Endothelial cell of umbilical vein (primary cell): ENCODE measurements around the gene TMEM131. TPM values are rescaled to one million over a fixed set of nuclear protein-coding genes. Genes with fewer than 3 reads are reported as not detected.

ENCODE experiments used
- BruUV-seq: library from RNA; stranded (reverse); fragments of 400-500 nt; replicated peaks from 2 replicates; lab custom pipeline; 2021; lab: Mats Ljungman, UMichigan
- CTCF ChIA-PET: fragments of 300-600, 350-600 bp; sonication (Branson Sonifier 250); formaldehyde crosslinking; loops from one replicate; lab custom pipeline; 2021; ENCODE audit warnings: antibody characterized with exemption, inconsistent platforms; lab: Charles Lee
- POLR2A ChIA-PET: fragments of 300-600, 350-600 bp; sonication (Branson Sonifier 250); formaldehyde crosslinking; loops from one replicate; lab custom pipeline; 2021; ENCODE audit warnings: antibody characterized with exemption, inconsistent platforms; lab: Charles Lee
- DNase-seq: peaks from one replicate; pipeline ENCODE4 v3.0.0-alpha.2; 2011; ENCODE audit warnings: low read depth, low spot score
- FAIRE-seq: peaks from 2 replicates; lab custom pipeline; 2011; peaks lifted over from hg19 to GRCh38; lab: Jason Lieb, UNC
- H2AFZ ChIP-seq: 2 replicates; pipeline ENCODE4 v1.6.0; 2012; ENCODE audit warnings: low read depth, low read length, control low read depth, inconsistent platforms
- H3K27ac ChIP-seq: 2 replicates; pipeline ENCODE4 v1.5.1; 2011; ENCODE audit warnings: low read depth, mild to moderate bottlenecking, control low read depth, low read length, moderate library complexity; ENCODE audit not compliant: insufficient read depth
- H3K27me3 ChIP-seq, 2 experiments: 2 replicates each; pipeline versions ENCODE4 v1.6.0 to v1.6.1; 2011; ENCODE audit warnings: low read length in 2 of 2, mixed read lengths in 1 of 2; ENCODE audit not compliant: control insufficient read depth in 2 of 2, insufficient read depth in 2 of 2
- H3K36me3 ChIP-seq, 2 experiments: 2 replicates in 1 of 2; 3 replicates in 1 of 2; pipeline ENCODE4 v1.5.1; 2011; ENCODE audit warnings: low read length in 2 of 2, mild to moderate bottlenecking in 1 of 2, moderate library complexity in 1 of 2; ENCODE audit not compliant: control insufficient read depth in 2 of 2, insufficient read depth in 2 of 2; ENCODE audit errors: extremely low read depth in 1 of 2
- H3K4me1 ChIP-seq: 3 replicates; pipeline ENCODE4 v1.5.1; 2011; ENCODE audit warnings: mild to moderate bottlenecking, low read length; ENCODE audit not compliant: control insufficient read depth, insufficient read depth; ENCODE audit errors: extremely low read depth
- H3K4me2 ChIP-seq: 2 replicates; pipeline ENCODE4 v1.6.1; 2011; ENCODE audit warnings: low read length, control low read depth, mixed read lengths; ENCODE audit not compliant: insufficient read depth
- H3K4me3 ChIP-seq, 3 experiments: fragments of 200-600 bp in 1 of 3; sonication (generic), shearing (Covaris generic) in 1 of 3; replicated peaks in 1 of 3; 2 replicates each; pipeline ENCODE4 v1.5.1; 2011 to 2016; ENCODE audit warnings: control low read depth in 3 of 3, low read length in 3 of 3, mild to moderate bottlenecking in 2 of 3, inconsistent platforms in 1 of 3, low read depth in 1 of 3, moderate library complexity in 1 of 3; ENCODE audit not compliant: insufficient read depth in 1 of 3
- H3K79me2 ChIP-seq: 2 replicates; pipeline ENCODE4 v1.6.0; 2012; ENCODE audit warnings: low read length, inconsistent platforms; ENCODE audit not compliant: control insufficient read depth, insufficient read depth
- H3K9ac ChIP-seq: replicated peaks from 2 replicates; pipeline ENCODE3; 2011; ENCODE audit warnings: low read length, control low read depth; ENCODE audit not compliant: insufficient read depth; ENCODE audit errors: extremely low read depth
- H3K9me1 ChIP-seq: replicated peaks from 3 replicates; pipeline ENCODE4 v1.6.0; 2011; ENCODE audit warnings: mild to moderate bottlenecking, low read length; ENCODE audit not compliant: control insufficient read depth, insufficient read depth; ENCODE audit errors: extremely low read depth
- H3K9me3 ChIP-seq: replicated peaks from 2 replicates; pipeline ENCODE4 v1.5.1; 2012; ENCODE audit warnings: low read length, inconsistent platforms; ENCODE audit not compliant: control insufficient read depth, insufficient read depth
- H4K20me1 ChIP-seq: replicated peaks from 2 replicates; pipeline ENCODE3; 2011; ENCODE audit warnings: mild to moderate bottlenecking, low read length; ENCODE audit not compliant: control insufficient read depth, insufficient read depth; ENCODE audit errors: extremely low read depth
- EZH2 ChIP-seq: IDR thresholded peaks from 2 replicates; pipeline ENCODE4 v1.6.1; 2012; ENCODE audit warnings: borderline replicate concordance, low read depth, mild to moderate bottlenecking, moderate library complexity, low read length, inconsistent platforms; ENCODE audit not compliant: severe bottlenecking
- FOS ChIP-seq: IDR thresholded peaks from 2 replicates; pipeline ENCODE4 v1.6.1; 2011; ENCODE audit warnings: mild to moderate bottlenecking, low read length, moderate library complexity, borderline replicate concordance; ENCODE audit not compliant: insufficient read depth
- GATA2 ChIP-seq: IDR thresholded peaks from 2 replicates; pipeline ENCODE4 v1.7.0; 2011; ENCODE audit warnings: low read depth, mild to moderate bottlenecking, moderate library complexity, mixed read lengths, low read length; ENCODE audit not compliant: insufficient read length, insufficient read depth
- JUN ChIP-seq: IDR thresholded peaks from 2 replicates; pipeline ENCODE4 v1.6.1; 2011; ENCODE audit warnings: borderline replicate concordance, low read depth; ENCODE audit not compliant: insufficient read length, insufficient read depth
- MYC ChIP-seq: IDR thresholded peaks from one replicate; pipeline ENCODE4 v1.6.1; 2011; ENCODE audit warnings: mild to moderate bottlenecking, low read depth, low read length
- POLR2A ChIP-seq: IDR thresholded peaks from 2 replicates; pipeline ENCODE4 v1.6.1; 2012; ENCODE audit warnings: low read depth, mild to moderate bottlenecking, control low read depth, low read length
- POLR2AphosphoS5 ChIP-seq: IDR thresholded peaks from 2 replicates; pipeline ENCODE4 v1.6.1; 2012; ENCODE audit warnings: low read depth, mild to moderate bottlenecking, control low read depth, low read length, moderate library complexity; ENCODE audit not compliant: insufficient read depth
- dilution Hi-C: fragments of 300-500 bp; cut with MboI; formaldehyde crosslinking; loops from one replicate; pipeline ENCODE4 v1.15.0; 2019; ENCODE audit warnings: low sequenced_read_pairs; ENCODE audit not compliant: extremely low pct_ligation_motif_present
- intact Hi-C: fragments of 100-400 bp; cut with micrococcal nuclease; formaldehyde crosslinking; loops from one replicate; pipeline ENCODE4 v1.10.0; 2022
- polyA plus RNA-seq, 4 experiments: library from polyadenylated mRNA; depleted of rRNA in 3 of 4; stranded (reverse) in 3 of 4; unstranded in 1 of 4; fragments of >200 nt; gene quantifications; 2 replicates each; pipeline versions ENCODE4 v1.2.1 to v1.2.3, GENCODE V29; 2011 to 2012; ENCODE audit warnings: missing spikeins in 1 of 4
- total RNA-seq: library from RNA; stranded (reverse); gene quantifications from 2 replicates; pipeline ENCODE4 v1.2.3, GENCODE V29; 2021
- TF ChIP-seq, protein P1 (sequence below): IDR thresholded peaks from 2 replicates; pipeline ENCODE4 v1.6.1; 2011; ENCODE audit not compliant: insufficient read depth, insufficient read length
- TF ChIP-seq, protein P2 (sequence below), 2 donors: IDR thresholded peaks; 1 replicate in 1 of 2; 2 replicates in 1 of 2; pipeline ENCODE4 v1.5.1; 2011; ENCODE audit warnings: low read length in 2 of 2, mild to moderate bottlenecking in 2 of 2, moderate library complexity in 2 of 2, control low read depth in 1 of 2, inconsistent platforms in 1 of 2, low read depth in 1 of 2; ENCODE audit not compliant: insufficient read depth in 1 of 2; ENCODE audit errors: extremely low read depth in 1 of 2

TMEM131 gene
- total and polyA plus RNA-seq, 2 donors (not counting 3 experiments of a cell fraction or from before 2014, with no cell fraction given) = 12.2 to 28.6 TPM

DNA sequence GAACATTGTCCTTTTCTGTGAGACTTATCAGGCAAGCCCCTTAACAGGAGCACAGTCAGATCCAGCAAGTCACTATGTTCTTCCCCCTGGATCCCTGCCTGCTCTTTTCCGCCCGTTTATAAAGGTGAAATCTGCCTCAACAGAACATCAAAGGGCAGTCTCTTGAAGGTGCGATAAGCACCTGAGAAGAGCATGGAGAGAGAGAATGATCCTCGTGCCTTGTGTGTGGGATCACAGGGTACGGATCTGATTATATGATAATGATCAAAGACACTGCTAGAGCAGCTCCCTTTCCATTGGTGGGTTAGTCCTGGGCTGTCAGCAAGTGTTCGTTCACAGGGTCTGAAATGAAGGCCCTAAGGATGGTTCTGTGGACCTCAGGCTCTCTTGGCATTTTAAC lies 176.0 kb downstream of the TMEM131 start:
- no peak overlapping the region for H3K27ac ChIP-seq
- no peaks in the 10 kb centered on the region for H3K36me3 ChIP-seq
- H3K4me2 ChIP-seq = no peak overlapping the region
- H3K9me3 ChIP-seq = no peaks in the 10 kb centered on the region
- BruUV-seq = no TSS peak
- no peaks in the 10 kb centered on the region for H3K4me1 ChIP-seq
- H3K27me3 ChIP-seq = no peaks in the 10 kb centered on the region
- no peak for FAIRE-seq
- ChIA-PET POLR2A (no interaction called here), CTCF (interaction anchor here (0.9 to 1.4 kb wide), 2 partner anchors 13 to 22 kb away, joined by 3 to 8 read pairs; no protein-coding TSS in a partner anchor)
- H3K9me1 ChIP-seq = no peaks in the 10 kb centered on the region
- no peak overlapping the region for H3K4me3 ChIP-seq
- intact Hi-C loops = no loop called here
- no peak overlapping the region for H3K9ac ChIP-seq
- H2AFZ ChIP-seq = no peak overlapping the region
- dilution Hi-C loops = no loop called here
- no peaks in the 10 kb centered on the region for H3K79me2 ChIP-seq
- no peak for DNase-seq
- no peaks in the 10 kb centered on the region for H4K20me1 ChIP-seq
- TF ChIP-seq, protein P1, sequence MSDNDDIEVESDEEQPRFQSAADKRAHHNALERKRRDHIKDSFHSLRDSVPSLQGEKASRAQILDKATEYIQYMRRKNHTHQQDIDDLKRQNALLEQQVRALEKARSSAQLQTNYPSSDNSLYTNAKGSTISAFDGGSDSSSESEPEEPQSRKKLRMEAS = no peak
- TF ChIP-seq JUN = no peak
- TF ChIP-seq, protein P2, sequence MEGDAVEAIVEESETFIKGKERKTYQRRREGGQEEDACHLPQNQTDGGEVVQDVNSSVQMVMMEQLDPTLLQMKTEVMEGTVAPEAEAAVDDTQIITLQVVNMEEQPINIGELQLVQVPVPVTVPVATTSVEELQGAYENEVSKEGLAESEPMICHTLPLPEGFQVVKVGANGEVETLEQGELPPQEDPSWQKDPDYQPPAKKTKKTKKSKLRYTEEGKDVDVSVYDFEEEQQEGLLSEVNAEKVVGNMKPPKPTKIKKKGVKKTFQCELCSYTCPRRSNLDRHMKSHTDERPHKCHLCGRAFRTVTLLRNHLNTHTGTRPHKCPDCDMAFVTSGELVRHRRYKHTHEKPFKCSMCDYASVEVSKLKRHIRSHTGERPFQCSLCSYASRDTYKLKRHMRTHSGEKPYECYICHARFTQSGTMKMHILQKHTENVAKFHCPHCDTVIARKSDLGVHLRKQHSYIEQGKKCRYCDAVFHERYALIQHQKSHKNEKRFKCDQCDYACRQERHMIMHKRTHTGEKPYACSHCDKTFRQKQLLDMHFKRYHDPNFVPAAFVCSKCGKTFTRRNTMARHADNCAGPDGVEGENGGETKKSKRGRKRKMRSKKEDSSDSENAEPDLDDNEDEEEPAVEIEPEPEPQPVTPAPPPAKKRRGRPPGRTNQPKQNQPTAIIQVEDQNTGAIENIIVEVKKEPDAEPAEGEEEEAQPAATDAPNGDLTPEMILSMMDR (IDR thresholded peaks at IDR 0.05; ENCODE audit: extremely low read depth in 1 of 2, insufficient read depth in 1 of 2, low read depth in 1 of 2, low read length in 2 of 2) = no peak
- TF ChIP-seq FOS = no peak
- TF ChIP-seq POLR2AphosphoS5 = no peak
- no peak for TF ChIP-seq GATA2
- no peak for TF ChIP-seq EZH2
- no peak for TF ChIP-seq POLR2A
- no peak for TF ChIP-seq MYC
